Right atrium auricular region (tissue), 2 donors: ENCODE results near the gene DLGAP1. TPM values are rescaled to one million over a fixed set of nuclear protein-coding genes. Genes with fewer than 3 reads are reported as not detected.

Experiments used
- DNase-seq: peaks from one replicate; pipeline ENCODE4 v3.0.0-alpha.2; 2019; ENCODE audit warnings: low spot score
- H3K27ac ChIP-seq, 2 donors: fragments of 200-600 bp; sonication (generic); 1 replicate in 1 of 2; 2 replicates in 1 of 2; pipeline ENCODE4 v1.5.1; 2016 to 2019
- H3K27me3 ChIP-seq, 2 donors: fragments of 200-600 bp; sonication (generic); one replicate each; pipeline versions ENCODE4 v1.5.1 to v1.6.0; 2017 to 2019
- H3K36me3 ChIP-seq: fragments of 200-600 bp; sonication (generic); one replicate; pipeline ENCODE4 v1.5.1; 2016
- H3K4me1 ChIP-seq, 2 donors: fragments of 200-600 bp; sonication (generic); one replicate each; pipeline versions ENCODE4 v1.5.1 to v1.6.0; 2017 to 2019
- H3K4me3 ChIP-seq, 2 donors: fragments of 200-600 bp; sonication (generic); 1 replicate in 1 of 2; 2 replicates in 1 of 2; pipeline ENCODE4 v1.5.1; 2017 to 2019; ENCODE audit warnings: mild to moderate bottlenecking in 1 of 2, moderate library complexity in 1 of 2
- H3K9me3 ChIP-seq, 2 donors: fragments of 200-600 bp; sonication (generic); one replicate each; pipeline ENCODE4 v1.5.1; 2019
- total RNA-seq, 2 donors: library from RNA; depleted of rRNA; stranded (reverse); fragments of >200 nt; gene quantifications; one replicate each; pipeline ENCODE4 v1.1.0, GENCODE V29; 2016
- TF ChIP-seq, protein P1 (sequence below), 2 donors: fragments of 200-600 bp; sonication (generic); IDR thresholded peaks; one replicate each; pipeline ENCODE4 v1.5.1; 2019; ENCODE audit warnings: antibody characterized with exemption in 2 of 2

Gene DLGAP1
- total RNA-seq, 2 donors from 2014 or later: 0.56 to 1.1 TPM

DNA sequence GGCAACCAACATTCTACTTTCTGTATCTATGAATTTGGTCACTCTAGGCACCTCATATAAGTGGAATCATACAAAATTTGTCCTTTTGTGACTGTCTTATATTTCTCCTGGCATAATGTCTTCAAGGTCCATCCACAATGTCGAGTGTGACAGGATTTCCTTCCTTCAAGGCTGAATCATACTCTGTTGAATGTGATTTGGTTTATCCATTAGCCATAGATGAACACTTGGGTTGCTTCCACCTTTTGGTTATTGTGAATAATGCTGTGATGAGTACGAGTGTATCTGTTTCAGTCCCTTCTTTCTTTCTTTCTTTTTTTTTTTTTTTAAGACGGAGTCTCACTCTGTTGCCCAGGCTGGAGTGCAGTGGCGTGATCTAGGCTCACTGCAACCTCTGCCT is 693.8 kb downstream of the DLGAP1 start:
- H3K4me1 ChIP-seq: no peaks in the 10 kb centered on the region
- H3K9me3 ChIP-seq: peaks cover 0 to 12% of the 10 kb centered on the region in 2 donors
- H3K4me3 ChIP-seq: no peak overlapping the region
- H3K27me3 ChIP-seq: no peaks in the 10 kb centered on the region
- no peaks in the 10 kb centered on the region for H3K36me3 ChIP-seq
- H3K27ac ChIP-seq: no peak overlapping the region
- TF ChIP-seq, protein P1, sequence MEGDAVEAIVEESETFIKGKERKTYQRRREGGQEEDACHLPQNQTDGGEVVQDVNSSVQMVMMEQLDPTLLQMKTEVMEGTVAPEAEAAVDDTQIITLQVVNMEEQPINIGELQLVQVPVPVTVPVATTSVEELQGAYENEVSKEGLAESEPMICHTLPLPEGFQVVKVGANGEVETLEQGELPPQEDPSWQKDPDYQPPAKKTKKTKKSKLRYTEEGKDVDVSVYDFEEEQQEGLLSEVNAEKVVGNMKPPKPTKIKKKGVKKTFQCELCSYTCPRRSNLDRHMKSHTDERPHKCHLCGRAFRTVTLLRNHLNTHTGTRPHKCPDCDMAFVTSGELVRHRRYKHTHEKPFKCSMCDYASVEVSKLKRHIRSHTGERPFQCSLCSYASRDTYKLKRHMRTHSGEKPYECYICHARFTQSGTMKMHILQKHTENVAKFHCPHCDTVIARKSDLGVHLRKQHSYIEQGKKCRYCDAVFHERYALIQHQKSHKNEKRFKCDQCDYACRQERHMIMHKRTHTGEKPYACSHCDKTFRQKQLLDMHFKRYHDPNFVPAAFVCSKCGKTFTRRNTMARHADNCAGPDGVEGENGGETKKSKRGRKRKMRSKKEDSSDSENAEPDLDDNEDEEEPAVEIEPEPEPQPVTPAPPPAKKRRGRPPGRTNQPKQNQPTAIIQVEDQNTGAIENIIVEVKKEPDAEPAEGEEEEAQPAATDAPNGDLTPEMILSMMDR (IDR thresholded peaks at IDR 0.05): no peak
- DNase-seq: no peak

DNA sequence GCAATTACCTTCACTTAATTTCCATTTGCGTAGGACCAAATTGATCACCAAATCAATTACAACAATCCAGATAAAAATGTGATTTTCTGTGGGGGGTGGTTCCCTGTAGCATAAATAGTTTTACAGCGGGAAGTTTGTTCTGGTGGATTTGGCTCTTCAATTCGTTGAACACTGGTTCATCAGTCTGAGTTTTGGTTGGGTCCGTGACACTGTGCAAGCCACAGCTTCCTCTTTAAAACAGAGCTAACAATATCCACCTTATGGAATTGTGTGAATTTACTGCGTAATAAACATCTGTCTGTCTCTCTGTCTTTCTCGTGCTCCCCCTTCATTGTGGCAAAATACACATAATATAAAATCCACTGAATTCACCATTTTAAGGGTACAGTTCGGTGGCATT is 694.4 kb downstream of the DLGAP1 start:
- no peak overlapping the region for H3K27ac ChIP-seq
- TF ChIP-seq, protein P1 (IDR thresholded peaks at IDR 0.05): no peak
- H3K9me3 ChIP-seq: peaks cover 0 to 12% of the 10 kb centered on the region in 2 donors

DNA sequence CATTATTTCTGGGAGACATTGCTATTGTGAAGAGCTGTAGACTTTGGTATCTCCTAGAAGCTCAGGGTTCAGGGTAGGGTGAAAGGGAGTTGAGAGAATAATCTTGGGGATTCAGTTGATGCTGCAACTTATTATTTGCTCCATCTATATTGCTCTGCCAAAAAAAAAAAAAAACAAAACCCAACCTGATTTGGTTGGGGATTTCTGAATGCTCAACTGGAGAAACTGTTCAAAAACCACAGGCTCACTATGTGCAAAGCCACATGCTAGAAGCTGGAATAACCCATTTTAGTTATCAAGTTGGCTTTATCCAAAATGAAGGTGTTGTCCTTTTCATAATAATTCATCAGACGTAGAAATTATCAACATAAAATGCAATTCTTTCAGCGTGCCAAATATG is 696.0 kb downstream of the DLGAP1 start:
- Histone ChIP-seq H3K4me1 (no peaks in the 10 kb centered on the region), H3K9me3 (peaks cover 0 to 12% of the 10 kb centered on the region in 2 donors), H3K36me3 (no peaks in the 10 kb centered on the region), H3K27me3 (no peaks in the 10 kb centered on the region), H3K4me3 (no peak overlapping the region), H3K27ac (no peak overlapping the region)
- DNase-seq: no peak
- TF ChIP-seq, protein P1 (IDR thresholded peaks at IDR 0.05): no peak

More for the DNA sequence above, 694.4 kb downstream of the DLGAP1 start:
- H3K27me3 ChIP-seq: no peaks in the 10 kb centered on the region
- H3K4me3 ChIP-seq: no peak overlapping the region
- no peaks in the 10 kb centered on the region for H3K36me3 ChIP-seq
- no peaks in the 10 kb centered on the region for H3K4me1 ChIP-seq
- no peak for DNase-seq

DNA sequence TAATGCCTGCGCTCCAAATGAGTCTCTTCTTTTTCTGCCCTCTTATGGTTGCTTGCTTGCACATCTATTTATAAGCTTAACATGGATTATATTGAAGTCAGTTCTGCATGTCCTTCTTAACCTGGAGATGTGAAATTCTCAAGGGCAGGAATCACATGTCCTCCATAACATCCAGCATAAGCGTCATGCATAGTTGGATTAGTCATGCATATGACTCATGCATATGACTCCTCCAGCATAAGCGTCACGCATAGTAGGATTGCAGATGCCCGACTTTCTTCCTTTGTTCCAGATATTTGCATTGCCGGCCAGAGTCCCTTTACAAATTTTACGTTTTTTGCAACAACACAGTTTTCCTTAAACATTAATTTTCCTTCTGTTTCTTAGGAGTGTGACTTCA is 696.6 kb downstream of the DLGAP1 start:
- Histone ChIP-seq H3K4me1 (no peaks in the 10 kb centered on the region), H3K9me3 (peaks cover 0 to 12% of the 10 kb centered on the region in 2 donors), H3K27me3 (no peaks in the 10 kb centered on the region), H3K27ac (no peak overlapping the region), H3K4me3 (no peak overlapping the region), H3K36me3 (no peaks in the 10 kb centered on the region)
- no peak for DNase-seq
- TF ChIP-seq, protein P1 (IDR thresholded peaks at IDR 0.05): no peak

DNA sequence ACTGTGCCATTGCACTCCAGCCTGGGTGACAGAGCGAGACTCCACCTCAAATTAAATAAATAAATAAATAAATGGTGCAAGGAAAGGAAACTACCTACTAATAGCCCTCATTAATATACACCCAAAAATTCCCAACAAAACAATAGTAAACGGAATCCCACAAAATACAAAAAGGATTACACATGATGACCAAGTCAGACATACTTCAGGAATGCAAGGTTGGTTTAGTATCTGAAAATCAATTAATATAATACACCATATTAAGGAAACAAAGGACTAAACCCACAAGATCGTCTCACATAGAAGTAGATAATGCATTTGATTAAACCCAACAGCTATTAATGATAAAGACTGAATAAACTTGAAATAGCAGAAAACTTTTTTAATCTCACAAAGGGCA is 697.7 kb downstream of the DLGAP1 start:
- peaks cover 0 to 12% of the 10 kb centered on the region in 2 donors for H3K9me3 ChIP-seq
- no peaks in the 10 kb centered on the region for H3K27me3 ChIP-seq
- no peak for DNase-seq
- H3K4me1 ChIP-seq: no peaks in the 10 kb centered on the region
- TF ChIP-seq, protein P1 (IDR thresholded peaks at IDR 0.05): no peak
- no peak overlapping the region for H3K27ac ChIP-seq
- H3K4me3 ChIP-seq: no peak overlapping the region
- H3K36me3 ChIP-seq: no peaks in the 10 kb centered on the region

DNA sequence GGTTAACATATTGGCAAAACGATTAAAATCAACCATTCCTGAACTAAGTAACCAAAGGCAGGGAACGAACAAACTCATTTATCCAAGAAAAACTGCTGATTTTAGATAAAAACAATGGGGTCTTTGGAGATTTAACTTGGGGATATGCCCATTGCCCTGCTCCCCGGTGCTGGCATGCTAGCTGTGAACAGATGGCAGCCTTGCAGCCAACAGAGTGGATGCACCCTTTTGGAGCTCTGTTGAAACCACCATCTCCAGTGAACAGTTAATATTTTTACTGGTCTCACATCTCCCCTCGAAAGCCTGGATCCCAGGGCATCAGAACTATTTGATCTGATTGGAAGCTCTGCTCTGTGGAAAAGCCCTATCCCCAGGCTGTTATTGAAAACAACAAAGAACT is 702.0 kb downstream of the DLGAP1 start:
- Histone ChIP-seq H3K36me3 (no peaks in the 10 kb centered on the region), H3K27ac (no peak overlapping the region), H3K9me3 (peaks cover 0 to 12% of the 10 kb centered on the region in 2 donors), H3K4me1 (no peaks in the 10 kb centered on the region), H3K27me3 (no peaks in the 10 kb centered on the region), H3K4me3 (no peak overlapping the region)
- TF ChIP-seq, protein P1 (IDR thresholded peaks at IDR 0.05): no peak
- no peak for DNase-seq
